ENCODE results near the gene TPRG1L.

The TPRG1L gene

GRCh38 chr1:3602375-3602774, 22.4 kb upstream of the TPRG1L start:
- H3K4me1 ChIP-seq, result peaks cover 9% of the 10 kb centered on the region
- DNase-seq, result no peak
- no peaks in the 10 kb centered on the region for H3K36me3 ChIP-seq
- no peaks in the 10 kb centered on the region for H3K9me3 ChIP-seq
- no peak for TF ChIP-seq CTCF (IDR thresholded peaks at IDR 0.05; ENCODE audit: low read depth, low read length)
- H3K27me3 ChIP-seq, result no peaks in the 10 kb centered on the region
- H3K4me3 ChIP-seq (ENCODE audit: low read depth, low read length), result no peak overlapping the region

GRCh38 chr1:3603156-3603555, 21.7 kb upstream of the TPRG1L start:
- H3K36me3 ChIP-seq, result no peaks in the 10 kb centered on the region
- H3K4me1 ChIP-seq, result peaks cover 9% of the 10 kb centered on the region
- no peak overlapping the region for H3K4me3 ChIP-seq (ENCODE audit: low read depth, low read length)
- TF ChIP-seq CTCF (IDR thresholded peaks at IDR 0.05; ENCODE audit: low read depth, low read length), result no peak
- DNase-seq, result no peak
- no peaks in the 10 kb centered on the region for H3K27me3 ChIP-seq
- no peaks in the 10 kb centered on the region for H3K9me3 ChIP-seq

- no peak for DNase-seq
- Histone ChIP-seq H3K4me1 (peaks cover 5% of the 10 kb centered on the region), H3K27me3 (no peaks in the 10 kb centered on the region), H3K4me3 (ENCODE audit: low read depth, low read length) (no peak overlapping the region), H3K9me3 (no peaks in the 10 kb centered on the region), H3K36me3 (no peaks in the 10 kb centered on the region)
- TF ChIP-seq CTCF (IDR thresholded peaks at IDR 0.05; ENCODE audit: low read depth, low read length), result no peak
Measured at GRCh38 chr1:3603571-3604467, 21.0 kb upstream of the TPRG1L start.

- no peaks in the 10 kb centered on the region for H3K27me3 ChIP-seq
- H3K36me3 ChIP-seq, result no peaks in the 10 kb centered on the region
- TF ChIP-seq CTCF (IDR thresholded peaks at IDR 0.05; ENCODE audit: low read depth, low read length), result no peak
- no peak overlapping the region for H3K4me3 ChIP-seq (ENCODE audit: low read depth, low read length)
- H3K4me1 ChIP-seq, result no peaks in the 10 kb centered on the region
- no peak for DNase-seq
- no peaks in the 10 kb centered on the region for H3K9me3 ChIP-seq
Measured at GRCh38 chr1:3604468-3604974, 20.3 kb upstream of the TPRG1L start.

- no peak for TF ChIP-seq CTCF (IDR thresholded peaks at IDR 0.05; ENCODE audit: low read depth, low read length)
- H3K4me1 ChIP-seq, result no peaks in the 10 kb centered on the region
- DNase-seq, result no peak
- no peaks in the 10 kb centered on the region for H3K9me3 ChIP-seq
- no peak overlapping the region for H3K4me3 ChIP-seq (ENCODE audit: low read depth, low read length)
- no peaks in the 10 kb centered on the region for H3K27me3 ChIP-seq
- H3K36me3 ChIP-seq, result no peaks in the 10 kb centered on the region
Measured at GRCh38 chr1:3604997-3605823, 19.6 kb upstream of the TPRG1L start.
